DMS153 (cell line): ENCODE measurements around the gene BST2.

Experiments
- DNase-seq: peaks from one replicate; lab custom pipeline; 2025; lab: John Stamatoyannopoulos, UW

BST2 gene

DNA sequence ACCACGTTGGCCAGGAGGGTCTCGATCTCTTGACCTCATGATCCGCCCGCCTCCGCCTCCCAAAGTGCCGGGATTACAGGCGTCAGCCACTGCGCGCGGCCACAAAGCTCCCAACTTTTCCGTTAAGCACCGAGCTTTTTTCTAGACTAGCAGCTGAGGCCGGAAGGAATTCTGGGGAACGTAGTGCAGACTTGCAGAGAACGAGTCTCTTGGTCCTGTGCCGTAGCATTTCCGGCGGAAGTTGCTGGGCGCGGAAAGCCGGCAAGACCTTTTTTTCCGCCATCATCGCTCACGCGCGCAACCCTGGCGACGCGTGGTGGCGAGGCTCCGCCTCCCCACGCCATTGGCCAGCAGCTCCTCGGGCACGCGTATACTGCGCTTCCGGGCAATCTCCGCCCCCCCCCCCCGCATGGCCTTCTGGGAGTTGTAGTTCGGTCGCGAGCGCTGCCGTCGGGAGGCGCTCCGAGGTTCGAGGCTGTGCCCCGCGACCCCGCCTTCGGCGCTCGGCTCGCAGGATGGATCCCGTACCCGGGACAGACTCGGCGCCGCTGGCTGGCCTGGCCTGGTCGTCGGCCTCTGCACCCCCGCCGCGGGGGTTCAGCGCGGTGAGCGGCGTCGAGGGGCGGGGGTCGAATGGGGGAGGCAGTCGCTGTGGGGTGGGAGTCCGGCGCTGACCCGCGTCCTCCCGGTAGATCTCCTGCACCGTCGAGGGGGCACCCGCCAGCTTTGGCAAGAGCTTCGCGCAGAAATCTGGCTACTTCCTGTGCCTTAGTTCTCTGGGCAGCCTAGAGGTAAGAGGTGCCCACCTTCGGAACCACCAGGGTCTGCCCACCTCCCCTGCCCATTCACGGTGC, 14.4 kb upstream of the BST2 start, which contains the start of gene MVB12A:
TSS of gene MVB12A (plus strand) at position 427 of the 854 bp plus-strand sequence. CDS start at position 516, 89 bp downstream.
- DNase-seq = peak; percentile 98

GRCh38 chr19:17419154-17419620, 13.8 kb upstream of the BST2 start:
- no peak for DNase-seq

DNA sequence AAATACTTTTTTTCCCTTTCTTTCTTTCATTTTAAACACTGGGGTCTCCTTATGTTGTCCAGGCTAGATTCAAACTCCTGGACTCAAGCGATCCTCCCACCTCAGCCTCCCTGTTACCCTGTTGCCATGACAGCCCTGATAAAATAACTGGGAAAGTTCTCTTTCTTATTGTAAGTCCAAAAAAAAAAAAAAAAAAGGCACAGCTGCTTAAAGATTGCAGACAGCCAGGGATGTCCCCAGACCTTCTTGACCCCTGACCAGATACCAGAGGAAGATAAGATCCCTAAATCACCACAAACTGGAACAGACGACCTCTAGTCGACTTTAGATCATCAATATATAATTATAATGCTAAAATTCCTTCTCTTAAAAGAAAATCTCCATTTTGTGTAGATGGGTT, 13.3 kb upstream of the BST2 start:
- no peak for DNase-seq

GRCh38 chr19:17415121-17415520, 9.7 kb upstream of the BST2 start:
- no peak for DNase-seq

- no peak for DNase-seq
These were observed 8.7 kb upstream of the BST2 start for GRCh38 chr19:17414097-17414496.

- no peak for DNase-seq
These were observed 6.4 kb upstream of the BST2 start for GRCh38 chr19:17411801-17412200.

GRCh38 chr19:17409990-17410389, 4.6 kb upstream of the BST2 start:
- no peak for DNase-seq

DNA sequence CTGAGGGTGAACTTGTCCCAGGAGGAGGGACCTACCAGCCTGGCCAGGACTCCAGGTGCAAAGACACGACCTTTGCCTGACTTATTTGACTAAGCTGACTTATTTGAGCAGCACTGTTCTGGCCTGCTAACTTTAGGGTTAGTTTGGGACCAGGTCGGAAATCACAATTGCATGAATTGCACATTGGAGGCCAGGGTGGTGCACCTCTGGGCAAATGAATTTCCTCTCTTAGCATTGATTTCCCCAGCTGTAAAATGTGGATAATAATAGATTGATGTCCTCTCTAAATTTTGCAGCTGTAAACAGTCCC, 1.4 kb upstream of the BST2 start:
- no peak for DNase-seq

GRCh38 chr19:17406046-17406886, 836 bp upstream of the BST2 start:
- no peak for DNase-seq

- DNase-seq = no peak
These were observed 695 bp downstream of the BST2 start for GRCh38 chr19:17404621-17405249.

DNA sequence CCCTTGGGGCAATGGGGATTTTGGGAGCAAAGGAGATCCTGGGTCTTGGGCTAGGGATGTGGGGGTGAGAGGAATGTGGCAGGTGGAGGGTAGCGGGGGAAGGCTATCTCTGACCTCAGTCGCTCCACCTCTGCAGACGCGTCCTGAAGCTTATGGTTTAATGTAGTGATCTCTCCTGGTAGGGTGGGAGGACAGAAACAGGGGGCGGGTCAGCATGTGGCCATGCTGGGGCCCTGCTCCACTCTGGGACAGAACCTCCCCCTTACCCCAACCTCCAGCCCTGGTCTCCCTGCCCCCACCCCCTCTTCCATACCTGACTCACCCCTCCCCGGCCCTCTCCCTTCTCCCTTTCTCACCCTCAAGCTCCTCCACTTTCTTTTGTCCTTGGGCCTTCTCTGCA, 1.4 kb downstream of the BST2 start:
- DNase-seq = no peak

GRCh38 chr19:17402982-17403855, 2.2 kb downstream of the BST2 start:
- DNase-seq = no peak

- DNase-seq = no peak
These were observed 3.8 kb downstream of the BST2 start for GRCh38 chr19:17401628-17402027.

DNA sequence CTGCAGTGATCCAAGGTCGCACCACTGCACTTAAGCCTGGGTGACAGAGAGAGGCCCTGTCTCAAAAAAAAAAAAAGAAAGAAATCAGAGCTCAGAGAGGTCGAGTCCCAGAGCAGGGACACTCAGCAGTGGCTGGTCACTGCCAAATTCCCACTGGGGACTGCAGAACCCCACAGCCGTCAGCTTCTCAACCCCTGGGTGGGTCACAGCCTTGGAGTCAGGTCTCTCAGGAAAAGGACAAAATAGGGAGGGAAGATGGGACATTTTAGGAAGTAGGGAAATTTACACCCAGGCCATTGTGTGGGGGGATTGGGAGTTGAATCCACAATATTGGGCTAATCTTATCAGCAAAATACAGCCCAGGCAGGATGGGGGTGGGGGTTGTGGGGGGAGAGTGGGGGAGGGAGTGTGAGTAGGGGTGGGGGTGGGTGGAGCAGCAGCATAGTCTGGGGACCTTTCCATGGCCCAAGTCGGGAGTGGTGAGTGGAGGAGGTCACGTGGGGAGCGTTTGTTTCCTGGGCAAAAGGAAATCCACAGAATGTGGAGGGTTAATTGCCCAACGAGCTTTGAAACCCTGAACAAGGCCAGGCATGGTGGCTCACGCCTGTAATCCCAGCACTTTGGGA, 6.4 kb downstream of the BST2 start:
- no peak for DNase-seq

GRCh38 chr19:17394891-17395415, 10.5 kb downstream of the BST2 start:
- DNase-seq = no peak

- no peak for DNase-seq
These were observed 11.5 kb downstream of the BST2 start, which contains the start of gene CCDC194 for GRCh38 chr19:17393914-17394313. Gene CCDC194 (minus strand): TSS chr19:17394196. CDS start chr19:17394158, 38 bp downstream.

DNA sequence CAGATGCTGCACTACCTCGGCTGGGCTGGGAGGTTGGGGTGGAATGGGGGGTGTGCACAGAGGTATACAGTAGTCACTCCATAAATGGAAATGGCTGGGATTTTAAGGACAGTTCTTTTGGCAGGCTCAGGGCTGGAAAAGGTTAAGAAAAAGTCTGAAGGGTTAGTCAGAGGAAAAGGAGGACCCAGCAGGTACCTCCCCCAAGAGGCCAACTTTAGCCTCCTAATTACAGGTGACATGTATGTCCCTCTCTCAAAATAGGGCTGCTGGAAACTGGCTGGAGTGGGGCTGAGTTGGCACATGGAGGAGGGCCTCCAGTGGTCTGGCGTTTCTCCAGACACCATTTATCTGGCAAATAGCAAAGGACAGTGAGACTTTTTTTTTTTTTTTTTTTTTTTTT, 12.4 kb downstream of the BST2 start:
- DNase-seq = no peak

- DNase-seq = no peak
These were observed 13.9 kb downstream of the BST2 start for GRCh38 chr19:17391371-17392151.

DNA sequence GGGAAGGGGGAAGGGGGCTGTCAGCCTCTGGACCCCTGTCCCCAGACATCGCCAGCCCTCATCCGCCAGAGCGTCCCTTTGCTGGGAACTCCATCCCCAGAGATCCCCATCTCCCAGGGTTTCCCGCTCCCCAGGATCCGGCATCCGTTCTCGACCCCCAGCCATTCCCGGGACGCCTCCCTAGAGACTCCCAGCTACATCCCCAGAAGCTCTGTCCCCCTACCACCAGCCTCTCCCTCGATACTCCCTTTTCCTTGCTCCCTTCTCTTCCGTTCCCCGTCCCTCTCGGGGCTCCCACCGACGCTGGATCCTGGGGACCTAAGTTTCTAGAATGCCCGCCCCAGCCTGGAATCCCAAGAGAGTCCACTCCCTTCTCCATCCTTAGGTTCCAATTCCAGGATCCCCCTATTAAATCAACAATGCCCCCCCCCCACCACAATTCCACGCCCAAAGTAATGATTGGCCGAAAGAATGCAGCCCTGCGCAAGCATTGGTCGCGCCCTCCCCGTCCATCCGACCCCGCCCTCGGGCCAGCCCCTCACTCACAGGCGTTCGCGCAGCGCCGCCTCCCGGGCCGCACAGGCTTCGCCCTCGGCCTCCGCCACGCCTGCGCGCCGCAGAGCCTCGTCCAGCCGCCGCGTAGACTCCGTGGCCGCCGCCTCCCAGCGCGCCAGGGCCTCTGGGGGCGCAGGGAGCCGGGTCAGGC, 14.6 kb downstream of the BST2 start:
- peak; percentile 83 for DNase-seq
